ENCODE data around the gene TRMT11. TPM values are rescaled to one million over a fixed set of nuclear protein-coding genes. Genes with fewer than 3 reads are reported as not detected.
"Not testable (repeated sequence)": the region's sequence is repeated elsewhere in the genome, so short reads cannot be mapped to it uniquely, and the experiment has no call there.

The TRMT11 gene
- total RNA-seq, 6 experiments from 2014 or later: 12.8 to 20.7 (median 15.2) TPM

DNA sequence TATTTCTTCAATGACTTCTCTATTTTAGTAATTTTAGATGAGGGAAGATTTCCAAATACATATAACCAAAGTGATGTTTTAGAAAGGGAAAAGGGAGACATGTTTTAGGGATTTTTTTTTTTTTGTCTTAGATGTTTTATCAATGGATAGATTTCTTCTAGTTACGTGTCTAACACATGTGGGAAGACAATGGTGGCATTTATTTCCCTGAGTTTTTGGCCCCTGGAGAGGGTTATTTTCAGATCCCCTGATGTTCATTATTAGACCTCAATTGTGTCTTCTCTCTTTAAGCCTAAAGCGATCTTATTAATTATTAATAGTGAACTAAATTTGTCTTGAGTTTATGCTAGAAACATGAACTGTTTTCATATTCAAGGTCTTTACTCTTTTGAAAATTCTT, 30.3 kb downstream of the TRMT11 start:
- Mint-ChIP-seq H3K27ac (peak overlapping the region; percentile 48), H3K36me3 (ENCODE audit: low read depth) (peaks cover 48% of the 10 kb centered on the region), H3K9me3 (no peaks in the 10 kb centered on the region; the same call in 1 of the 2 replicates), H3K27me3 (ENCODE audit: insufficient read depth) (peaks cover 2% of the 10 kb centered on the region), H3K4me1 (ENCODE audit: low read depth) (peaks cover 42% of the 10 kb centered on the region), H3K4me3 (no peak overlapping the region; the same call in 1 of the 2 replicates)
- TF ChIP-seq, protein P1, sequence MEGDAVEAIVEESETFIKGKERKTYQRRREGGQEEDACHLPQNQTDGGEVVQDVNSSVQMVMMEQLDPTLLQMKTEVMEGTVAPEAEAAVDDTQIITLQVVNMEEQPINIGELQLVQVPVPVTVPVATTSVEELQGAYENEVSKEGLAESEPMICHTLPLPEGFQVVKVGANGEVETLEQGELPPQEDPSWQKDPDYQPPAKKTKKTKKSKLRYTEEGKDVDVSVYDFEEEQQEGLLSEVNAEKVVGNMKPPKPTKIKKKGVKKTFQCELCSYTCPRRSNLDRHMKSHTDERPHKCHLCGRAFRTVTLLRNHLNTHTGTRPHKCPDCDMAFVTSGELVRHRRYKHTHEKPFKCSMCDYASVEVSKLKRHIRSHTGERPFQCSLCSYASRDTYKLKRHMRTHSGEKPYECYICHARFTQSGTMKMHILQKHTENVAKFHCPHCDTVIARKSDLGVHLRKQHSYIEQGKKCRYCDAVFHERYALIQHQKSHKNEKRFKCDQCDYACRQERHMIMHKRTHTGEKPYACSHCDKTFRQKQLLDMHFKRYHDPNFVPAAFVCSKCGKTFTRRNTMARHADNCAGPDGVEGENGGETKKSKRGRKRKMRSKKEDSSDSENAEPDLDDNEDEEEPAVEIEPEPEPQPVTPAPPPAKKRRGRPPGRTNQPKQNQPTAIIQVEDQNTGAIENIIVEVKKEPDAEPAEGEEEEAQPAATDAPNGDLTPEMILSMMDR (IDR thresholded peaks at IDR 0.05): no peak
- no peak for DNase-seq

DNA sequence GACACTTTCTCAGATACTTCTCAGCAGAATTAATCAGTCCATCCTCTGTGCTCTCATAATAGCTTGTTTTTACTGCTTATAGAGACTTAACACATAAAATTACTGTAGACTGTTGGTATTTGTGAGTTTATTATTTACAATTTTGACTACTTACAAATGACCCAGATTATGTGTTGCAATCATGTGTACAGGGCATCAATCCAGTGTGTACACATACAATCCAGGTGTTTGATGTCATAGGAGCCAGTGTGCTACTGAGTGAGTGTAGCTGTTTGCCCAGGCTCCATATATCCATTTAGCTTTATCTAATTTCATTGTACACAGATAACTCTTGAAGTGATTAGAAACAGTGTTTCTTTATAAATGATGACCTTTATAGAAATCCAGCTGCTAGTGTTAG, 31.3 kb downstream of the TRMT11 start:
- no peak overlapping the region for H3K4me3 Mint-ChIP-seq
- TF ChIP-seq, protein P1 (IDR thresholded peaks at IDR 0.05): no peak
- H3K36me3 Mint-ChIP-seq (ENCODE audit: low read depth): peaks cover 47% of the 10 kb centered on the region
- peaks cover 2% of the 10 kb centered on the region for H3K27me3 Mint-ChIP-seq (ENCODE audit: insufficient read depth)
- no peaks in the 10 kb centered on the region; the same call in 1 of the 2 replicates for H3K9me3 Mint-ChIP-seq
- H3K4me1 Mint-ChIP-seq (ENCODE audit: low read depth): peaks cover 42% of the 10 kb centered on the region
- no peak overlapping the region for H3K27ac Mint-ChIP-seq
- DNase-seq: no peak

DNA sequence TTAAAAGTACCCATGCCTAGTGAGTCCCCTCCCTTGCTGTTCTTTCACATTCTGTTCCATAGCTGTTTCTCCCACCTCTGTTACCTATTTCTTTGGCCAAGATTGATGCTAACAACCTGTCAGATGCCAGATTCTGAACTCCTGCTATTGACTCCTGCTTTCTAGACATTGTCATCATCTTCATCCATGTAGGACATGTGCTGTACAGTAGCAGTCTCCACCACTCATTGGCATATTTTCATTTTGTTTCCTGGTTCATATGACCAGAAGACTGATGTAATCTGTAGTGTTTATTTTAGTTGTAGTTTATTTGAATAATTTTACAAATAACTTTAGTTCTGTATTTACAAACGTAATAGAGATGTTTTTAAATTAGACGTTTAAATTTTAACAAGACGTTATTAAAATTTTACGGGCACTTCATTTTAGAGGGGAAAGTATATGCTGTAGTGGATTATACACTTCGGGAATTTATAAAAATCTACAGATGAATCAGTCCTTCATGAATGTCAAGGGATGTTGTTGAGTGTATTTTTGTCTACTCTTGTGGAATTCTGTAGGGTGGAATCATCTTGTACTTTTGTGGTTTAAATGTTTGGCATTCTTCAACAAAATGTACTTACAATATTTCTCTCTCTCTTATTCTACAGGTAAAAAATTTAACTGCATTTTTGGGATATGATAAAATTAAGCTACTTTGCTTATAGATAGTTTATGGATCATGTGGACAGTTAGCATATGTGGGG, 34.1 kb downstream of the TRMT11 start:
- 0 out of 2 replicates have a peak overlapping the region, but pooled peaks have one; percentile 42 for H3K27ac Mint-ChIP-seq
- no peaks in the 10 kb centered on the region; the same call in 1 of the 2 replicates for H3K9me3 Mint-ChIP-seq
- H3K4me1 Mint-ChIP-seq (ENCODE audit: low read depth): peaks cover 39% of the 10 kb centered on the region
- DNase-seq: no peak
- H3K36me3 Mint-ChIP-seq (ENCODE audit: low read depth): peaks cover 38% of the 10 kb centered on the region
- TF ChIP-seq, protein P1 (IDR thresholded peaks at IDR 0.05): no peak
- no peak overlapping the region for H3K4me3 Mint-ChIP-seq
- peaks cover 2% of the 10 kb centered on the region for H3K27me3 Mint-ChIP-seq (ENCODE audit: insufficient read depth)

DNA sequence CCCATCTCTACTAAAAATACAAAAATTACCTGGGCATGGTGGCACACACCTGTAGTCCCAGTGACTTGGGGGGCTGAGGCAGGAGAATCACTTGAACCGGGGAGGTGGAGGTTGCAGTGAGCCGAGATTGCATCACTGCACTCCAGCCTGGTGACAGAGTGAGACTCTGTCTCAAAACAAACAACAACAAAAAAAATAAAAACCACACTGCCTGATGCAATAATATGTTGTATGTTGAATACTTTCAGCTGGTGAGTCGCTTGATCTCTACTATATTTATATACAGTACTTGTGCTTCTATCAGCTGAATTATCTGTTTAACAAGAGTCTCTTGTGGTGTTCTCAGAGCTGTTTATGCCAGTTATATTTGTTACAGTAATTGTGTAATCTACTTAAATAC, 37.1 kb downstream of the TRMT11 start:
- not testable (repeated sequence) for H3K9me3 Mint-ChIP-seq; H3K27me3 Mint-ChIP-seq (ENCODE audit: insufficient read depth); H3K4me3 Mint-ChIP-seq
- Mint-ChIP-seq H3K27ac (peak overlapping the region; percentile 24; the same call in 1 of the 2 replicates), H3K4me1 (ENCODE audit: low read depth) (peaks cover 44% of the 10 kb centered on the region), H3K36me3 (ENCODE audit: low read depth) (peaks cover 39% of the 10 kb centered on the region)
- DNase-seq: peak; percentile 28

DNA sequence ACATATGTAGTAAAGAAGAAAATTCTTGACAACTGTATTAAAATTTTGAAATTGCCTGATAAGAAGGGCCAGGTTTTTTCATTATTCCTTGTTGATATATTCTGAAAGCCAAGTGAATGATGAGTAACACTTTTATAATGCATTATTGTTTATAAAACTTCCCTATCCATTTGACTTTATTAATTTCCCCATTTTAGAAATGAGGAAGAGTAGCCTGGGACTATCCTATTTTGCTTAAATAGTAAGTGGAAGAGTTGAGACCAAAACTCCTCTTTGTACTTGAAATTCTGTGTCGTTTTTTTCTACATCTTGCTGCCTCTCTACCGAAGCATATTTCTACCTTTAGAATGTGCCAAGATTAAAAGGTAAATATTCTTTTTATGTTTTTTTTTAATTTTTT, 39.7 kb downstream of the TRMT11 start:
- Mint-ChIP-seq H3K27ac (no peak overlapping the region), H3K27me3 (ENCODE audit: insufficient read depth) (peaks cover under 1% of the 10 kb centered on the region; the same call in 1 of the 2 replicates), H3K36me3 (ENCODE audit: low read depth) (peaks cover 21% of the 10 kb centered on the region), H3K4me3 (no peak overlapping the region), H3K9me3 (no peaks in the 10 kb centered on the region), H3K4me1 (ENCODE audit: low read depth) (peaks cover 29% of the 10 kb centered on the region)
- TF ChIP-seq, protein P1 (IDR thresholded peaks at IDR 0.05): no peak
- DNase-seq: no peak

DNA sequence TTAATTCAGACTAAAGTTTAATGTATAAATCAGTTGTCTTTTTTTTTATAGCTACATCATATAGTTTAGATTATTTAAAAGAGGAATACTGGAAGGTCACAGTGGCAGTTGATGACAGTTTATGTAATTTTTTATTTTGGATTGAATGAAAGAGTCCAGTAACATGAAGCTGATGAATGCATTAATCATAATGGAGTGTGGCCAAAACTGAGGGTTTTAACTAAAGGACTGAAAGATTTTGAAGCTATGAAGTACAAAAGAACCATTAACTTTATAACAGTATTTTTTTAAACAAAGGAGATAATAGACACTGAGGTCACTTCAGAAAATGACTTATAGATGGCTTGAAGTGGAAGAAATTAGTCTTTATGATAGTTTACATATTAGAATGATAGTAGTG, 41.3 kb downstream of the TRMT11 start:
- no peak for DNase-seq
- TF ChIP-seq, protein P1 (IDR thresholded peaks at IDR 0.05): no peak
- H3K4me1 Mint-ChIP-seq (ENCODE audit: low read depth): peaks cover 25% of the 10 kb centered on the region
- H3K27ac Mint-ChIP-seq: no peak overlapping the region
- no peak overlapping the region for H3K4me3 Mint-ChIP-seq
- H3K9me3 Mint-ChIP-seq: no peaks in the 10 kb centered on the region
- H3K27me3 Mint-ChIP-seq (ENCODE audit: insufficient read depth): no peaks in the 10 kb centered on the region
- peaks cover 8% of the 10 kb centered on the region for H3K36me3 Mint-ChIP-seq (ENCODE audit: low read depth)

All from HFFc6 (cell line).